ENCODE measurements around the gene UBLCP1. TPM values are rescaled to one million over a fixed set of nuclear protein-coding genes. Genes with fewer than 3 reads are reported as not detected.

UBLCP1 gene
- polyA plus RNA-seq, 1 donor = 20.7 TPM

GRCh38 chr5:159311063-159311462, 48.0 kb downstream of the UBLCP1 start:
- no peak for DNase-seq (ENCODE audit: low read depth)

- no peak for DNase-seq (ENCODE audit: low read depth)
These were observed 50.1 kb downstream of the UBLCP1 start for GRCh38 chr5:159313197-159313596.

- DNase-seq (ENCODE audit: low read depth) = no peak
These were observed 53.7 kb downstream of the UBLCP1 start for GRCh38 chr5:159316519-159317383.

- no peak for DNase-seq (ENCODE audit: low read depth)
These were observed 54.8 kb downstream of the UBLCP1 start for GRCh38 chr5:159317849-159318248.

- DNase-seq (ENCODE audit: low read depth) = no peak
These were observed 55.4 kb downstream of the UBLCP1 start for GRCh38 chr5:159318448-159318847.

GRCh38 chr5:159319363-159319762, 56.3 kb downstream of the UBLCP1 start:
- DNase-seq (ENCODE audit: low read depth) = no peak

- DNase-seq (ENCODE audit: low read depth) = no peak
These were observed 56.7 kb downstream of the UBLCP1 start for GRCh38 chr5:159319832-159320231.

GRCh38 chr5:159322180-159322579, 59.1 kb downstream of the UBLCP1 start:
- no peak for DNase-seq (ENCODE audit: low read depth)

- no peak for DNase-seq (ENCODE audit: low read depth)
These were observed 61.1 kb downstream of the UBLCP1 start for GRCh38 chr5:159324102-159324755.

GRCh38 chr5:159324986-159325385, 61.9 kb downstream of the UBLCP1 start:
- no peak for DNase-seq (ENCODE audit: low read depth)

- no peak for DNase-seq (ENCODE audit: low read depth)
These were observed 67.2 kb downstream of the UBLCP1 start, which contains the start of gene IL12B for GRCh38 chr5:159330131-159330800. TSS of gene IL12B (minus strand) at chr5:159330487. CDS start at chr5:159326782, 3,705 bp downstream.

- DNase-seq (ENCODE audit: low read depth) = no peak
These were observed 68.2 kb downstream of the UBLCP1 start for GRCh38 chr5:159331093-159331973.

GRCh38 chr5:159332800-159333544, 69.9 kb downstream of the UBLCP1 start:
- no peak for DNase-seq (ENCODE audit: low read depth)

GRCh38 chr5:159333545-159333925, 70.4 kb downstream of the UBLCP1 start:
- DNase-seq (ENCODE audit: low read depth) = no peak

Other genes starting within 250 kb of the UBLCP1 start
- 14.2 TPM for gene EBF1, start 163.4 kb upstream of the UBLCP1 start, polyA plus RNA-seq (ENCODE audit: insufficient read length)
- gene RNF145, start 53.7 kb upstream of the UBLCP1 start, polyA plus RNA-seq (ENCODE audit: insufficient read length) = 31.3 TPM
- gene IL12B, start 67.2 kb downstream of the UBLCP1 start, polyA plus RNA-seq (ENCODE audit: insufficient read length) = 0.05 TPM

All from forelimb muscle (tissue), 1 donor.